Measurements from ENCODE around the gene CTDP1.

CTDP1 gene

GRCh38 chr18:79760881-79761280, 81.3 kb downstream of the CTDP1 start:
- Histone ChIP-seq H3K4me2 (ENCODE audit: low read length) (no peak overlapping the region), H3K4me3 (ENCODE audit: low read depth, low read length, poor library complexity, severe bottlenecking) (no peak overlapping the region), H3K9me2 (ENCODE audit: low read depth, low read length) (no peaks in the 10 kb centered on the region), H3K27ac (ENCODE audit: low read depth, low read length, poor library complexity, severe bottlenecking) (no peak overlapping the region), H3K79me2 (ENCODE audit: insufficient read depth, low read length) (no peaks in the 10 kb centered on the region), H3F3A (ENCODE audit: insufficient read depth, low read length) (no peaks in the 10 kb centered on the region), H3K27me3 (ENCODE audit: insufficient read depth, low read length) (no peaks in the 10 kb centered on the region), H3K9ac (ENCODE audit: low read length) (no peak overlapping the region), H4K20me1 (ENCODE audit: insufficient read depth, low read length) (no peaks in the 10 kb centered on the region), H3K4me1 (ENCODE audit: insufficient read depth, low read length, severe bottlenecking) (no peaks in the 10 kb centered on the region), H3K36me3 (ENCODE audit: insufficient read depth, low read length) (no peaks in the 10 kb centered on the region), H2AFZ (ENCODE audit: low read length) (no peak overlapping the region), H3K9me3 (ENCODE audit: low read length) (peaks cover 6% of the 10 kb centered on the region; the same call in 1 of the 2 replicates)
- TF ChIP-seq EZH2 (IDR thresholded peaks at IDR 0.05; ENCODE audit: borderline replicate concordance, low read length), result no peak
- no peak for TF ChIP-seq CTCF (IDR thresholded peaks at IDR 0.05; ENCODE audit: low read length)

GRCh38 chr18:79763407-79763806, 83.8 kb downstream of the CTDP1 start:
- Histone ChIP-seq H3K9me3 (ENCODE audit: low read length) (peaks cover 9% of the 10 kb centered on the region; the same call in 1 of the 2 replicates), H3K79me2 (ENCODE audit: insufficient read depth, low read length) (no peaks in the 10 kb centered on the region), H3K4me3 (ENCODE audit: low read depth, low read length, poor library complexity, severe bottlenecking) (no peak overlapping the region), H4K20me1 (ENCODE audit: insufficient read depth, low read length) (no peaks in the 10 kb centered on the region), H3K27ac (ENCODE audit: low read depth, low read length, poor library complexity, severe bottlenecking) (no peak overlapping the region), H3K4me2 (ENCODE audit: low read length) (no peak overlapping the region), H3F3A (ENCODE audit: insufficient read depth, low read length) (no peaks in the 10 kb centered on the region), H3K9ac (ENCODE audit: low read length) (no peak overlapping the region), H3K27me3 (ENCODE audit: insufficient read depth, low read length) (peaks cover 5% of the 10 kb centered on the region; the same call in 1 of the 2 replicates), H3K4me1 (ENCODE audit: insufficient read depth, low read length, severe bottlenecking) (no peaks in the 10 kb centered on the region), H2AFZ (ENCODE audit: low read length) (no peak overlapping the region), H3K9me2 (ENCODE audit: low read depth, low read length) (no peaks in the 10 kb centered on the region), H3K36me3 (ENCODE audit: insufficient read depth, low read length) (no peaks in the 10 kb centered on the region; the same call in 1 of the 2 replicates)
- TF ChIP-seq CTCF (IDR thresholded peaks at IDR 0.05; ENCODE audit: low read length), result no peak

- TF ChIP-seq EZH2 (IDR thresholded peaks at IDR 0.05; ENCODE audit: borderline replicate concordance, low read length) (no peak), CTCF (IDR thresholded peaks at IDR 0.05; ENCODE audit: low read length) (no peak)
- H2AFZ ChIP-seq (ENCODE audit: low read length), result no peak overlapping the region
- H3K36me3 ChIP-seq (ENCODE audit: insufficient read depth, low read length), result no peaks in the 10 kb centered on the region; the same call in 1 of the 2 replicates
- peaks cover 5% of the 10 kb centered on the region; the same call in 1 of the 2 replicates for H3K27me3 ChIP-seq (ENCODE audit: insufficient read depth, low read length)
- H3K9me2 ChIP-seq (ENCODE audit: low read depth, low read length), result no peaks in the 10 kb centered on the region
- no peak overlapping the region for H3K4me3 ChIP-seq (ENCODE audit: low read depth, low read length, poor library complexity, severe bottlenecking)
- H3K79me2 ChIP-seq (ENCODE audit: insufficient read depth, low read length), result no peaks in the 10 kb centered on the region
- no peak overlapping the region for H3K9ac ChIP-seq (ENCODE audit: low read length)
- no peak overlapping the region for H3K27ac ChIP-seq (ENCODE audit: low read depth, low read length, poor library complexity, severe bottlenecking)
- H3K4me1 ChIP-seq (ENCODE audit: insufficient read depth, low read length, severe bottlenecking), result no peaks in the 10 kb centered on the region
- H3K9me3 ChIP-seq (ENCODE audit: low read length), result peaks cover 4% of the 10 kb centered on the region; the same call in 1 of the 2 replicates
- H4K20me1 ChIP-seq (ENCODE audit: insufficient read depth, low read length), result no peaks in the 10 kb centered on the region
- H3K4me2 ChIP-seq (ENCODE audit: low read length), result no peak overlapping the region
- no peaks in the 10 kb centered on the region for H3F3A ChIP-seq (ENCODE audit: insufficient read depth, low read length)
Measured at GRCh38 chr18:79764131-79764530, 84.5 kb downstream of the CTDP1 start.

Data from OCI-LY1 (cell line).